GM12878 (cell line): ENCODE measurements around the gene C11orf65. TPM values are rescaled to one million over a fixed set of nuclear protein-coding genes. Genes with fewer than 3 reads are reported as not detected.

ENCODE experiments used
- ATAC-seq: fragments of 200-7000 bp; cut with Tn5 transposase; 3 replicates; pipeline ENCODE4 v1.9.1; 2020; ENCODE audit warnings: mild to moderate bottlenecking, moderate library complexity
- BruUV-seq: library from RNA; stranded (reverse); fragments of 400-500 nt; replicated peaks from 2 replicates; lab custom pipeline; 2021; lab: Mats Ljungman, UMichigan
- CTCF ChIA-PET: fragments of 300-600 bp; sonication (Branson Sonifier 250); formaldehyde crosslinking; extraction: SDS; loops from one replicate; lab custom pipeline; 2021; ENCODE audit warnings: inconsistent platforms; lab: Yijun Ruan, JAX
- POLR2A ChIA-PET: fragments of 350-600 bp; formaldehyde crosslinking; extraction: SDS; loops from one replicate; lab custom pipeline; 2021; ENCODE audit warnings: inconsistent platforms; lab: Charles Lee
- RAD21 ChIA-PET: fragments of 300-600 bp; sonication (Branson Sonifier 250); formaldehyde crosslinking; loops from one replicate; lab custom pipeline; 2023; ENCODE audit warnings: antibody characterized with exemption; ENCODE audit not compliant: unreplicated experiment; lab: Charles Lee
- SMC1A ChIA-PET: fragments of 300-600 bp; sonication (Branson Sonifier 250); formaldehyde crosslinking; loops from one replicate; lab custom pipeline; 2023; ENCODE audit not compliant: unreplicated experiment, uncharacterized antibody; lab: Charles Lee
- DNase-seq: peaks from one replicate; pipeline ENCODE4 v3.0.0-alpha.2; 2011; ENCODE audit warnings: low read depth, low spot score
- FAIRE-seq: peaks from 3 replicates; lab custom pipeline; 2011; peaks lifted over from hg19 to GRCh38; lab: Jason Lieb, UNC
- H2AFZ ChIP-seq: 2 replicates; pipeline ENCODE4 v1.6.0; 2011; ENCODE audit warnings: low read depth, low read length, control low read depth; ENCODE audit not compliant: control insufficient read depth
- H3K27ac ChIP-seq: 2 replicates; pipeline ENCODE4 v1.5.1; 2011; ENCODE audit warnings: control low read depth; ENCODE audit not compliant: control insufficient read depth, insufficient read depth
- H3K27me3 ChIP-seq, 2 experiments: replicated peaks in 1 of 2; 2 replicates each; pipeline versions ENCODE4 v1.6.0 to v1.6.1; 2011; ENCODE audit warnings: low read length in 1 of 2; ENCODE audit not compliant: control insufficient read depth in 2 of 2, insufficient read depth in 2 of 2
- H3K36me3 ChIP-seq, 2 experiments: 2 replicates each; pipeline ENCODE4 v1.5.1; 2011; ENCODE audit warnings: low read length in 1 of 2; ENCODE audit not compliant: control insufficient read depth in 2 of 2, insufficient read depth in 2 of 2
- H3K4me1 ChIP-seq: 2 replicates; pipeline ENCODE4 v1.6.1; 2011; ENCODE audit warnings: mild to moderate bottlenecking, low read length, moderate library complexity, mixed read lengths; ENCODE audit not compliant: control insufficient read depth, insufficient read depth
- H3K4me2 ChIP-seq: 2 replicates; pipeline ENCODE4 v1.6.0; 2011; ENCODE audit warnings: control low read depth; ENCODE audit not compliant: control insufficient read depth, insufficient read depth
- H3K4me3 ChIP-seq: fragments of 200-600 bp; sonication (generic); 2 replicates; pipeline ENCODE4 v1.5.1; 2016
- H3K79me2 ChIP-seq: 2 replicates; pipeline ENCODE4 v1.6.0; 2011; ENCODE audit warnings: low read length; ENCODE audit not compliant: control insufficient read depth, insufficient read depth
- H3K9ac ChIP-seq: 2 replicates; pipeline ENCODE4 v1.8.0; 2011; ENCODE audit warnings: low read length, control low read depth, mixed read lengths; ENCODE audit not compliant: control insufficient read depth, insufficient read depth
- H3K9me3 ChIP-seq: replicated peaks from 3 replicates; pipeline ENCODE4 v1.5.1; 2011; ENCODE audit warnings: mild to moderate bottlenecking, low read length; ENCODE audit not compliant: control insufficient read depth, insufficient read depth
- H4K20me1 ChIP-seq: 2 replicates; pipeline ENCODE4 v1.6.0; 2011; ENCODE audit not compliant: control insufficient read depth, insufficient read depth
- ASH2L ChIP-seq: fragments of 300-600, 200-600 bp; sonication (generic); IDR thresholded peaks from 2 replicates; pipeline ENCODE4 v1.6.1; 2017; ENCODE audit warnings: low read depth, mild to moderate bottlenecking, borderline replicate concordance
- CBX3 ChIP-seq: fragments of 200-600 bp; sonication (generic); IDR thresholded peaks from 2 replicates; pipeline ENCODE4 v1.6.1; 2016; ENCODE audit warnings: low read depth, borderline replicate concordance
- CBX5 ChIP-seq: sonication (generic); IDR thresholded peaks from 2 replicates; pipeline ENCODE4 v1.6.1; 2016; ENCODE audit warnings: low read depth, moderate library complexity, mild to moderate bottlenecking, inconsistent platforms
- CEBPB ChIP-seq, 2 experiments: fragments of 150-350 bp in 1 of 2; IDR thresholded peaks; 2 replicates each; pipeline ENCODE4 v1.6.1; 2012 to 2014; ENCODE audit warnings: low read depth in 2 of 2, low read length in 2 of 2, borderline replicate concordance in 1 of 2, inconsistent platforms in 1 of 2
- ETV6 ChIP-seq, 2 experiments: fragments of 450-650 bp in 1 of 2; IDR thresholded peaks in 1 of 2; conservative IDR thresholded peaks in 1 of 2; 2 replicates each; pipeline ENCODE4 v1.6.1; 2014; ENCODE audit warnings: antibody characterized with exemption in 1 of 2, borderline replicate concordance in 1 of 2, low read depth in 1 of 2, mild to moderate bottlenecking in 1 of 2, moderate library complexity in 1 of 2
- KLF5 ChIP-seq: fragments of 450-650 bp; IDR thresholded peaks from 2 replicates; pipeline ENCODE4 v1.6.1; 2014; ENCODE audit warnings: mild to moderate bottlenecking; ENCODE audit not compliant: partially characterized antibody
- NFXL1 ChIP-seq: fragments of 450-650 bp; IDR thresholded peaks from 2 replicates; pipeline ENCODE4 v1.6.1; 2017; ENCODE audit warnings: antibody characterized with exemption, mild to moderate bottlenecking, borderline replicate concordance
- SREBF1 ChIP-seq: IDR thresholded peaks from 2 replicates; pipeline ENCODE4 v1.6.1; 2012; ENCODE audit warnings: mild to moderate bottlenecking, low read length
- STAT1 ChIP-seq: fragments of 450-650 bp; conservative IDR thresholded peaks from 2 replicates; pipeline ENCODE4 v1.6.1; 2014; ENCODE audit warnings: antibody characterized with exemption, mild to moderate bottlenecking
- WGBS: methylation state at CpG from one replicate; pipeline ENCODE4 v1.1.6; 2016; ENCODE audit warnings: low lambda C conversion rate; ENCODE audit not compliant: insufficient replicate concordance, insufficient coverage; ENCODE audit errors: missing lambda C conversion rate; 5-methylcytosine and 5-hydroxymethylcytosine counted together
- in situ Hi-C: fragments of 300-500 bp; cut with MboI; formaldehyde crosslinking; loops from 9 replicates; pipeline ENCODE4 v1.14.3; 2018; ENCODE audit warnings: mixed read lengths
- intact Hi-C: fragments of 100-400 bp; cut with micrococcal nuclease; formaldehyde crosslinking; loops from one replicate; pipeline ENCODE4 v1.14.2; 2022; ENCODE audit not compliant: unreplicated experiment
- polyA plus RNA-seq, 11 experiments: library from polyadenylated mRNA; depleted of rRNA in 4 of 11; unstranded in 6 of 11; stranded (reverse) in 5 of 11; fragments of >200 nt; fragmentation: Nextera tagmentation in 4 of 11; fragmentation: Illumina TruSeq in 1 of 11; extraction: Ambion mirVana in 4 of 11; extraction: Trizol in 1 of 11; gene quantifications; 1 replicate in 1 of 11; 2 replicates in 10 of 11; pipeline versions ENCODE4 v1.2.1 to v1.2.3, GENCODE V29; 2011 to 2016; ENCODE audit warnings: inconsistent platforms in 2 of 11, missing spikeins in 2 of 11, low read depth in 1 of 11
- total RNA-seq, 4 experiments: library from RNA; depleted of rRNA in 3 of 4; stranded (reverse); fragments of >200 nt in 3 of 4; fragmentation: Illumina TruSeq in 1 of 4; extraction: Trizol in 1 of 4; gene quantifications; 2 replicates each; pipeline versions ENCODE4 v1.2.1 to v1.2.3, GENCODE V29; 2013 to 2021
- TF ChIP-seq, protein P1 (sequence below): fragments of 450-650 bp; IDR thresholded peaks from 2 replicates; pipeline ENCODE4 v1.6.1; 2016; ENCODE audit warnings: mild to moderate bottlenecking
- TF ChIP-seq, protein P2 (sequence below): IDR thresholded peaks from 2 replicates; pipeline ENCODE4 v1.6.1; 2012; ENCODE audit warnings: low read depth, low read length, improper control_type of control experiment
- TF ChIP-seq, protein P3 (sequence below): fragments of 450-650 bp; IDR thresholded peaks from 2 replicates; pipeline ENCODE4 v1.6.1; 2017; ENCODE audit warnings: borderline replicate concordance

The C11orf65 gene
- total and polyA plus RNA-seq, 10 of the 15 experiments (the other 5 are each of a cell fraction or from before 2014, with no cell fraction given): 0.71 to 2.0 (median 1.2) TPM

DNA sequence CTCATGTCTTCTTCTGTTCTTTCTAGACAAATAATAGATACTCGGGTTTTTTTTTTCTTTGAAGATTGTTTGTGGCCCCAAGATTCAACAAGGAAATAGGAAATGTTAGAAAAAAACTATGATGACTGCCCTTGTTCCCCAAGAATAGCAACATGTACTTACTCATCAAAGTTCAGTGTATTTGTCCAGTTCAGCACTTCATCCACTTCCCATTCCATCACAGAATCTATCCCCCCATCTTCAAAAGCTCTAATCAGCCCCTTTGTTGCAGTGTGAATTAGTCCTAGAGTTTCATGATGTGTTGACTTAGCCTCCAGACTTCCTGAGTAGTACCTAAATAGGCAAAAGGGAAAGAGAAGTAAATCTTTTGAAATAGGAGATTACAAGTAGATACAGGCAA lies 74.3 kb downstream of the C11orf65 start:
- Histone ChIP-seq H3K36me3 (no peaks in the 10 kb centered on the region), H3K4me3 (no peak overlapping the region), H2AFZ (no peak overlapping the region), H3K79me2 (no peaks in the 10 kb centered on the region), H3K4me1 (no peaks in the 10 kb centered on the region), H3K27ac (no peak overlapping the region), H3K9ac (no peak overlapping the region), H3K9me3 (no peaks in the 10 kb centered on the region), H3K4me2 (no peak overlapping the region), H4K20me1 (no peaks in the 10 kb centered on the region), H3K27me3 (no peaks in the 10 kb centered on the region)
- intact Hi-C loops (no loop called here), in situ Hi-C loops (no loop called here)
- ChIA-PET CTCF (interaction anchor here (1.0 kb wide), 1 partner anchor 342 kb away, joined by 3 read pairs; no protein-coding TSS in a partner anchor), RAD21 (no interaction called here), POLR2A (no interaction called here), SMC1A (no interaction called here)
- FAIRE-seq (no peak), DNase-seq (no peak), ATAC-seq (no peak)
- no TSS peak for BruUV-seq
- TF ChIP-seq CBX5 (no peak), CEBPB (IDR thresholded peaks at IDR 0.05; ENCODE audit: borderline replicate concordance in 1 of 2, low read depth in 2 of 2, low read length in 2 of 2) (no peak), NFXL1 (no peak)
- TF ChIP-seq, protein P1, sequence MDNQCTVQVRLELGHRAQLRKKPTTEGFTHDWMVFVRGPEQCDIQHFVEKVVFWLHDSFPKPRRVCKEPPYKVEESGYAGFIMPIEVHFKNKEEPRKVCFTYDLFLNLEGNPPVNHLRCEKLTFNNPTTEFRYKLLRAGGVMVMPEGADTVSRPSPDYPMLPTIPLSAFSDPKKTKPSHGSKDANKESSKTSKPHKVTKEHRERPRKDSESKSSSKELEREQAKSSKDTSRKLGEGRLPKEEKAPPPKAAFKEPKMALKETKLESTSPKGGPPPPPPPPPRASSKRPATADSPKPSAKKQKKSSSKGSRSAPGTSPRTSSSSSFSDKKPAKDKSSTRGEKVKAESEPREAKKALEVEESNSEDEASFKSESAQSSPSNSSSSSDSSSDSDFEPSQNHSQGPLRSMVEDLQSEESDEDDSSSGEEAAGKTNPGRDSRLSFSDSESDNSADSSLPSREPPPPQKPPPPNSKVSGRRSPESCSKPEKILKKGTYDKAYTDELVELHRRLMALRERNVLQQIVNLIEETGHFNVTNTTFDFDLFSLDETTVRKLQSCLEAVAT: no peak
- WGBS: 0% methylated on average over 1 of the region's 1 CpG

DNA sequence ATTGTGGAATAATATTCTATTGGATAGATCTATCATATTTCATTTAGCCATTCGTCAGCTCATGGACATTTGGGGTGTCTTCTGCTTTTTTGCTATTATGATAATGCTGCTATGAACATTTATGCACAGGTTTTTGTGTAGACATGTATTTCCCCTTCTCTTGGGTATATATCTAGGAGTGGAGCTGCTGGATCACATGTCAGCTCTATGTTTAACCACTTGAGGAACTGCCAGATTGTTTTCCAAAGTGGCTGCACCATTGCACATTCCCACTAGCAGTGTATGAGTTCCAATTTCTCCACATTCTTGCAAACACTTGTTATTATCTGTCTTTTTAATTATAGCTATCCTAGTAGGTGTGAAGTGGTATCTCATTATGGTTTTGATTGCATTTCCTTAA lies 75.0 kb downstream of the C11orf65 start:
- no peaks in the 10 kb centered on the region for H3K4me1 ChIP-seq
- H3K9ac ChIP-seq: no peak overlapping the region
- no TSS peak for BruUV-seq
- ChIA-PET SMC1A (no interaction called here), RAD21 (no interaction called here), CTCF (interaction anchor here (1.0 kb wide), 1 partner anchor 343 kb away, joined by 3 read pairs; no protein-coding TSS in a partner anchor), POLR2A (no interaction called here)
- H3K9me3 ChIP-seq: no peaks in the 10 kb centered on the region
- H3K36me3 ChIP-seq: no peaks in the 10 kb centered on the region
- H3K4me2 ChIP-seq: no peak overlapping the region
- no peaks in the 10 kb centered on the region for H3K27me3 ChIP-seq
- H3K79me2 ChIP-seq: no peaks in the 10 kb centered on the region
- in situ Hi-C loops (no loop called here), intact Hi-C loops (no loop called here)
- no peaks in the 10 kb centered on the region for H4K20me1 ChIP-seq
- DNase-seq (no peak), ATAC-seq (no peak), FAIRE-seq (no peak)
- H2AFZ ChIP-seq: no peak overlapping the region
- no peak overlapping the region for H3K27ac ChIP-seq
- 74% methylated on average over 1 of the region's 1 CpG for WGBS
- H3K4me3 ChIP-seq: no peak overlapping the region
- TF ChIP-seq CBX3 (no peak), ASH2L (no peak), KLF5 (no peak), SREBF1 (no peak), STAT1 (no peak), ETV6 (conservative IDR thresholded peaks at IDR 0.05 in 1 of 2, IDR thresholded peaks at IDR 0.05 in 1 of 2; ENCODE audit: borderline replicate concordance in 1 of 2, low read depth in 1 of 2) (no peak)
- TF ChIP-seq, protein P2, sequence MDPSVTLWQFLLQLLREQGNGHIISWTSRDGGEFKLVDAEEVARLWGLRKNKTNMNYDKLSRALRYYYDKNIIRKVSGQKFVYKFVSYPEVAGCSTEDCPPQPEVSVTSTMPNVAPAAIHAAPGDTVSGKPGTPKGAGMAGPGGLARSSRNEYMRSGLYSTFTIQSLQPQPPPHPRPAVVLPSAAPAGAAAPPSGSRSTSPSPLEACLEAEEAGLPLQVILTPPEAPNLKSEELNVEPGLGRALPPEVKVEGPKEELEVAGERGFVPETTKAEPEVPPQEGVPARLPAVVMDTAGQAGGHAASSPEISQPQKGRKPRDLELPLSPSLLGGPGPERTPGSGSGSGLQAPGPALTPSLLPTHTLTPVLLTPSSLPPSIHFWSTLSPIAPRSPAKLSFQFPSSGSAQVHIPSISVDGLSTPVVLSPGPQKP: no peak
- TF ChIP-seq, protein P3, sequence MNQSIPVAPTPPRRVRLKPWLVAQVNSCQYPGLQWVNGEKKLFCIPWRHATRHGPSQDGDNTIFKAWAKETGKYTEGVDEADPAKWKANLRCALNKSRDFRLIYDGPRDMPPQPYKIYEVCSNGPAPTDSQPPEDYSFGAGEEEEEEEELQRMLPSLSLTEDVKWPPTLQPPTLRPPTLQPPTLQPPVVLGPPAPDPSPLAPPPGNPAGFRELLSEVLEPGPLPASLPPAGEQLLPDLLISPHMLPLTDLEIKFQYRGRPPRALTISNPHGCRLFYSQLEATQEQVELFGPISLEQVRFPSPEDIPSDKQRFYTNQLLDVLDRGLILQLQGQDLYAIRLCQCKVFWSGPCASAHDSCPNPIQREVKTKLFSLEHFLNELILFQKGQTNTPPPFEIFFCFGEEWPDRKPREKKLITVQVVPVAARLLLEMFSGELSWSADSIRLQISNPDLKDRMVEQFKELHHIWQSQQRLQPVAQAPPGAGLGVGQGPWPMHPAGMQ: no peak
